Gastrocnemius medialis (tissue), 4 donors: ENCODE data around the gene IL24. TPM values are rescaled to one million over a fixed set of nuclear protein-coding genes. Genes with fewer than 3 reads are reported as not detected.

ENCODE experiments used
- ATAC-seq, 2 donors: fragments of 150-250 bp; one replicate each; pipeline ENCODE4 v1.9.1; 2016
- DNase-seq, 2 donors: peaks; one replicate each; pipeline ENCODE4 v3.0.0-alpha.2; 2019
- H3K27ac ChIP-seq, 4 donors: fragments of 200-600 bp; sonication (generic); 1 replicate in 1 of 4; 2 replicates in 3 of 4; pipeline ENCODE4 v1.5.1; 2016 to 2018; ENCODE audit warnings: mild to moderate bottlenecking in 2 of 4, moderate library complexity in 1 of 4
- H3K27me3 ChIP-seq, 3 donors: fragments of 200-600 bp; sonication (generic) in 2 of 3; 1 replicate in 1 of 3; 2 replicates in 2 of 3; pipeline versions ENCODE4 v1.5.1 to v1.6.0; 2016 to 2019; ENCODE audit warnings: mild to moderate bottlenecking in 1 of 3, moderate library complexity in 1 of 3
- H3K36me3 ChIP-seq, 2 donors: fragments of 200-600 bp; sonication (generic) in 1 of 2; one replicate each; pipeline ENCODE4 v1.5.1; 2017 to 2018
- H3K4me1 ChIP-seq, 2 donors: fragments of 200-600 bp; sonication (generic) in 1 of 2; one replicate each; pipeline ENCODE4 v1.5.1; 2016 to 2017; ENCODE audit warnings: mild to moderate bottlenecking in 2 of 2
- H3K4me3 ChIP-seq, 4 donors: fragments of 200-600 bp; sonication (generic) in 3 of 4; 1 replicate in 1 of 4; 2 replicates in 3 of 4; pipeline ENCODE4 v1.5.1; 2016 to 2019; ENCODE audit warnings: mild to moderate bottlenecking in 2 of 4
- H3K9me3 ChIP-seq, 3 donors: fragments of 200-600 bp; sonication (generic) in 2 of 3; 1 replicate in 1 of 3; 2 replicates in 2 of 3; pipeline ENCODE4 v1.5.1; 2016 to 2019
- CTCF ChIP-seq, 5 experiments: fragments of 450-650 bp in 3 of 5; fragments of 200-600 bp in 2 of 5; sonication (generic) in 2 of 5; IDR thresholded peaks in 4 of 5; conservative IDR thresholded peaks in 1 of 5; 1 replicate in 4 of 5; 2 replicates in 1 of 5; pipeline ENCODE4 v1.5.1; 2016 to 2019; ENCODE audit warnings: antibody characterized with exemption in 5 of 5, mild to moderate bottlenecking in 3 of 5, moderate library complexity in 3 of 5
- POLR2A ChIP-seq, 2 donors: fragments of 450-650 bp; IDR thresholded peaks; one replicate each; pipeline ENCODE4 v1.6.1; 2017; ENCODE audit warnings: antibody characterized with exemption in 2 of 2, mild to moderate bottlenecking in 2 of 2, moderate library complexity in 2 of 2
- in situ Hi-C, 4 donors: fragments of 200-750 bp; cut with MboI; loops; one replicate each; pipeline versions ENCODE4 v1.15.0 to v1.8.0; 2017; ENCODE audit warnings: low sequenced_read_pairs in 4 of 4
- intact Hi-C: fragments of 100-400 bp; cut with DNase I; formaldehyde crosslinking; loops from one replicate; pipeline ENCODE4 v1.15.1; 2023; ENCODE audit warnings: low total_unique reads
- total RNA-seq, 4 donors: library from RNA; depleted of rRNA; stranded (reverse); fragments of >200 nt; gene quantifications; one replicate each; pipeline versions ENCODE4 v1.1.0 to v1.2.3, GENCODE V29; 2016

IL24 gene
- total RNA-seq, 4 donors from 2014 or later: not detected

GRCh38 chr1:206905295-206906164 is 8.3 kb downstream of the IL24 start:
- in situ Hi-C loops: no loop called here
- H3K4me3 ChIP-seq: no peak overlapping the region
- TF ChIP-seq CTCF (IDR thresholded peaks at IDR 0.05 in 4 of 5, conservative IDR thresholded peaks at IDR 0.05 in 1 of 5) (no peak), POLR2A (IDR thresholded peaks at IDR 0.05) (no peak)
- peaks cover 0 to 4% (median 0%) of the 10 kb centered on the region in 3 donors for H3K27me3 ChIP-seq
- ATAC-seq (no peak), DNase-seq (no peak)
- no peaks in the 10 kb centered on the region for H3K36me3 ChIP-seq
- H3K27ac ChIP-seq: no peak overlapping the region
- H3K4me1 ChIP-seq: peaks cover 26 to 32% of the 10 kb centered on the region in 2 donors
- intact Hi-C loops: loop anchor here (5.0 kb wide), 3 partner anchors 147 to 907 kb away; partner anchors contain the start of genes PFKFB2 and YOD1
- no peaks in the 10 kb centered on the region for H3K9me3 ChIP-seq

- no peaks in the 10 kb centered on the region for H3K36me3 ChIP-seq
- intact Hi-C loops: loop anchor here (5.0 kb wide), 3 partner anchors 145 to 905 kb away; partner anchors contain the start of genes PFKFB2 and YOD1
- in situ Hi-C loops: no loop called here
- no peak overlapping the region for H3K4me3 ChIP-seq
- no peak for TF ChIP-seq POLR2A (IDR thresholded peaks at IDR 0.05)
- peak in 1 of 5 experiments; percentile 21 for TF ChIP-seq CTCF (IDR thresholded peaks at IDR 0.05 in 4 of 5, conservative IDR thresholded peaks at IDR 0.05 in 1 of 5)
- DNase-seq (peak in 1 of 2 donors; percentile 35), ATAC-seq (no peak)
- peaks cover 30 to 36% of the 10 kb centered on the region in 2 donors for H3K4me1 ChIP-seq
- no peaks in the 10 kb centered on the region for H3K9me3 ChIP-seq
- peak overlapping the region in 3 of 4 donors; percentile 19 to 85 (median 74) for H3K27ac ChIP-seq
- H3K27me3 ChIP-seq: peaks cover 0 to 4% (median 0%) of the 10 kb centered on the region in 3 donors
Observed at GRCh38 chr1:206907304-206907991, 10.2 kb downstream of the IL24 start.

GRCh38 chr1:206908038-206908437 is 10.8 kb downstream of the IL24 start:
- no peaks in the 10 kb centered on the region for H3K36me3 ChIP-seq
- peak overlapping the region in 2 of 4 donors; percentile 74 to 85 for H3K27ac ChIP-seq
- H3K4me3 ChIP-seq: no peak overlapping the region
- in situ Hi-C loops: no loop called here
- ATAC-seq (no peak), DNase-seq (no peak)
- TF ChIP-seq POLR2A (IDR thresholded peaks at IDR 0.05) (no peak), CTCF (IDR thresholded peaks at IDR 0.05 in 4 of 5, conservative IDR thresholded peaks at IDR 0.05 in 1 of 5) (no peak)
- peaks cover 0 to 4% (median 0%) of the 10 kb centered on the region in 3 donors for H3K27me3 ChIP-seq
- intact Hi-C loops: loop anchor here (2.0 to 5.0 kb wide), 4 partner anchors 15 to 904 kb away; partner anchors contain the start of genes PFKFB2 and YOD1
- H3K4me1 ChIP-seq: peaks cover 30 to 36% of the 10 kb centered on the region in 2 donors
- H3K9me3 ChIP-seq: no peaks in the 10 kb centered on the region

DNA sequence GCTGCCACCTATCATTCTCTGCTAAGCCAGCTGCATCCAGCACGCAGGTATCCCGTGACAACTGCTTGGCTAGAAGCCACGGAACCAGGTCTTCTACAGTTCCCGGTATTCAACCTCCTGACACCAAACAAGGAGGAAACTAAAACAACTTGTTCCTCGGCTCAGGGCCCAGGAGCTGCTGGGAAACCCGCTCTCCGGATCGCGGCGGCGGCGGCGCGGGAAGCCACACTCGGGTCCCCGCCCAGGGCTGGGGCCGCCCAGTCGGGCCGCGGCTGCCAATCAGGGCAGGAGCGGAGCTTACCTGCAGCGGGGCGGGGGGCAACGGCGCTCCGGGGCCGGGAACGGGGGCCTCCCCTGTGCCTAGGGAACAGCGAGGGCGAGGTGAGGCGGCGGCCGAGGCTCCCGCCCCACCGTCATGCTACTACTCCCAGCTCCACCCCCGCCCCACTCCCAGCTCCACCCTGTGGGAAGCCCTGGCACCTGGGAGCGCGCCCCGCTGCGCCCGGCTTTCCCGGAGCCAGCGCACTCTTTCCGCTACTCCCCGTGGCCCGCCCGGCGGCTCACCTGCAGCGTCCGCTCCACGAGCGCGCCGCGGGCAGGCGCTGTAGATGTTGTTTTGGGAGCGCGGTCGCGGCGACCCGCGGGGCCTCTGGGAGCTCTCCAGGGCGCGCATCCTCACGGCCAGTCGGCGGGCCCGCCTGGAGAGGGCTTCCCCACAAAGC is 12.1 kb downstream of the IL24 start:
- ATAC-seq (peak; percentile 72 to 73), DNase-seq (peak; percentile 72 to 81)
- intact Hi-C loops (loop anchor here (2.0 to 5.0 kb wide), 4 partner anchors 17 to 903 kb away; partner anchors contain the start of genes PFKFB2 and YOD1), in situ Hi-C loops (no loop called here)
- TF ChIP-seq CTCF (IDR thresholded peaks at IDR 0.05 in 4 of 5, conservative IDR thresholded peaks at IDR 0.05 in 1 of 5) (peak in 1 of 5 experiments; percentile 6), POLR2A (IDR thresholded peaks at IDR 0.05) (peak; percentile 32 to 61)
- peak overlapping the region; percentile 54 to 60 (median 56) for H3K4me3 ChIP-seq
- H3K9me3 ChIP-seq: no peaks in the 10 kb centered on the region
- H3K4me1 ChIP-seq: peaks cover 20 to 27% of the 10 kb centered on the region in 2 donors
- H3K36me3 ChIP-seq: no peaks in the 10 kb centered on the region
- peak overlapping the region; percentile 65 to 85 (median 75) for H3K27ac ChIP-seq
- peaks cover 0 to 4% (median 0%) of the 10 kb centered on the region in 3 donors for H3K27me3 ChIP-seq
